Stimulated activated naive CD8-positive, alpha-beta T cell treated with anti-CD3 and anti-CD28 coated beads, Interleukin-15, Interleukin-2, amounts not matched to agents 100 ng/mL and 50 ng/mL, for 24 hours (primary cell): Measurements from ENCODE around the gene PRKAR1B.

Experiments
- H3K27ac Mint-ChIP-seq: one replicate; pipeline ENCODE4 v1.8.0; 2021; ENCODE audit warnings: mild to moderate bottlenecking, mixed read lengths
- H3K27me3 Mint-ChIP-seq: one replicate; pipeline ENCODE4 v1.8.0; 2021; ENCODE audit warnings: mixed read lengths
- H3K36me3 Mint-ChIP-seq: one replicate; pipeline ENCODE4 v1.8.0; 2021; ENCODE audit warnings: low read depth, mixed read lengths
- H3K4me1 Mint-ChIP-seq: one replicate; pipeline ENCODE4 v1.8.0; 2021; ENCODE audit warnings: low read depth, mixed read lengths
- H3K4me3 Mint-ChIP-seq: one replicate; pipeline ENCODE4 v1.8.0; 2021; ENCODE audit warnings: mild to moderate bottlenecking, mixed read lengths
- H3K9me3 Mint-ChIP-seq: one replicate; pipeline ENCODE4 v1.8.0; 2021; ENCODE audit warnings: mixed read lengths

Gene PRKAR1B

GRCh38 chr7:683526-684205 is 43.4 kb downstream of the PRKAR1B start:
- Mint-ChIP-seq H3K4me1 (no peaks in the 10 kb centered on the region), H3K27ac (no peak overlapping the region), H3K4me3 (no peak overlapping the region), H3K9me3 (peaks cover 27% of the 10 kb centered on the region), H3K36me3 (peaks cover 57% of the 10 kb centered on the region), H3K27me3 (no peaks in the 10 kb centered on the region)

DNA sequence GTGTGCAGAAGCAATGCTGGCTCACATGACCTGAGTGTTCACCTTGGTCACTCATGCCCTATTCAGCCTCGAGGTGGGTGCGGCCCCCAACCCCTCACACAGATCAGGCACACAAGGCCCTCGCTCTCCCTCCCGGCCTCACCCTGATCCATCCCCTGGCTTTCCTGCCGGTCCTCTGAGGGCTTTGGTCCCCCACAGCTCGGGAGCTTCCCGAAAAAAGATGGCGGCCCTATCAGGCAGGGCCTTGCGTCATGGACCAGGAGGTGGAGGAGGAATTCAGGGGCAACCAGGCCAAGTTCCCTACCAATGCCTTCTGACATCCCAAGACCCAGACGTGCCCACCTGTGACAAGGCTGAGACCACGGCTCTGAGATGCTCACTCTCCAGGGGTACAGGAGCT is 44.3 kb downstream of the PRKAR1B start:
- Mint-ChIP-seq H3K36me3 (peaks cover 57% of the 10 kb centered on the region), H3K4me1 (no peaks in the 10 kb centered on the region), H3K27me3 (no peaks in the 10 kb centered on the region), H3K4me3 (no peak overlapping the region), H3K9me3 (peaks cover 27% of the 10 kb centered on the region), H3K27ac (no peak overlapping the region)

GRCh38 chr7:681551-682307 is 45.4 kb downstream of the PRKAR1B start:
- no peaks in the 10 kb centered on the region for H3K4me1 Mint-ChIP-seq
- peaks cover 53% of the 10 kb centered on the region for H3K36me3 Mint-ChIP-seq
- no peak overlapping the region for H3K27ac Mint-ChIP-seq
- peaks cover 17% of the 10 kb centered on the region for H3K9me3 Mint-ChIP-seq
- no peaks in the 10 kb centered on the region for H3K27me3 Mint-ChIP-seq
- no peak overlapping the region for H3K4me3 Mint-ChIP-seq

- Mint-ChIP-seq H3K4me3 (no peak overlapping the region), H3K4me1 (no peaks in the 10 kb centered on the region), H3K27me3 (no peaks in the 10 kb centered on the region), H3K9me3 (peaks cover 12% of the 10 kb centered on the region), H3K27ac (no peak overlapping the region), H3K36me3 (peaks cover 48% of the 10 kb centered on the region)
These were observed 46.5 kb downstream of the PRKAR1B start for GRCh38 chr7:680411-681127.

- H3K27ac Mint-ChIP-seq = no peak overlapping the region
- H3K27me3 Mint-ChIP-seq = no peaks in the 10 kb centered on the region
- H3K9me3 Mint-ChIP-seq = no peaks in the 10 kb centered on the region
- peaks cover 56% of the 10 kb centered on the region for H3K36me3 Mint-ChIP-seq
- H3K4me1 Mint-ChIP-seq = no peaks in the 10 kb centered on the region
- no peak overlapping the region for H3K4me3 Mint-ChIP-seq
These were observed 50.1 kb downstream of the PRKAR1B start for GRCh38 chr7:676972-677385.

DNA sequence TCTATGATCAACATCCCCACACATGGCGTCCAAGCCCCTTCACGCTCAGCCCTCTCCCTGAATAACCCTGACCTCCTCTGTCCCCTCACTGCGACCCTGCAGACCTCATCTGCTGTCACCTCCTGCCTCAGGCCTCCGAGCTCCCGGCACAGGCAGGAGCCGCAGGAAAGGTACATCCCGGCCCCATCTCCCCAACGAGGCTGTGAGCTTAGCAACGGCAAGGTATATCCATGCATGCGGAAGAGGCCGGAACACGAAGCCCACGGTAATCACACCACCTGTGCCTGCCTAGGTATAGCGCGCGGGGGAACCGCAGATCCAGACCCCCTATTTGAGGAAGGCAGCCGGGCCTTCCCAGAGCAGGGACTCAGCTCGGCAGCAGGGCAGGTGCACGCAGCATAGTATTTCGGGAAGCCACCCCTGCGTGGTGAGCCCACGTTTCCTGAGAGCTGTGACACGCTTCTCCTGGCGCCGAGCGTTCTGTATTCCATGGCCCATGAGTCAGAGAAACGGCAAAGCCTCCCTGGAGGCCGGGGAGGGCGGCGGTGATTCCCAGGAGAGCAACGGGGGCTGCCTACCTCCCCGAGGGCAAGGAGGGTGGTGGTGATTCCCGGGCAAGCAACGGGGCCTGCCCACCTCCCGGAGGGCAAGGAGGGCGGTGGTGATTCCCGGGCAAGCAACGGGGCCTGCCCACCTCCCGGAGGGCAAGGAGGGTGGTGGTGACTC is 50.7 kb downstream of the PRKAR1B start:
- no peaks in the 10 kb centered on the region for H3K4me1 Mint-ChIP-seq
- H3K9me3 Mint-ChIP-seq = no peaks in the 10 kb centered on the region
- peaks cover 60% of the 10 kb centered on the region for H3K36me3 Mint-ChIP-seq
- no peaks in the 10 kb centered on the region for H3K27me3 Mint-ChIP-seq
- no peak overlapping the region for H3K4me3 Mint-ChIP-seq
- H3K27ac Mint-ChIP-seq = no peak overlapping the region

DNA sequence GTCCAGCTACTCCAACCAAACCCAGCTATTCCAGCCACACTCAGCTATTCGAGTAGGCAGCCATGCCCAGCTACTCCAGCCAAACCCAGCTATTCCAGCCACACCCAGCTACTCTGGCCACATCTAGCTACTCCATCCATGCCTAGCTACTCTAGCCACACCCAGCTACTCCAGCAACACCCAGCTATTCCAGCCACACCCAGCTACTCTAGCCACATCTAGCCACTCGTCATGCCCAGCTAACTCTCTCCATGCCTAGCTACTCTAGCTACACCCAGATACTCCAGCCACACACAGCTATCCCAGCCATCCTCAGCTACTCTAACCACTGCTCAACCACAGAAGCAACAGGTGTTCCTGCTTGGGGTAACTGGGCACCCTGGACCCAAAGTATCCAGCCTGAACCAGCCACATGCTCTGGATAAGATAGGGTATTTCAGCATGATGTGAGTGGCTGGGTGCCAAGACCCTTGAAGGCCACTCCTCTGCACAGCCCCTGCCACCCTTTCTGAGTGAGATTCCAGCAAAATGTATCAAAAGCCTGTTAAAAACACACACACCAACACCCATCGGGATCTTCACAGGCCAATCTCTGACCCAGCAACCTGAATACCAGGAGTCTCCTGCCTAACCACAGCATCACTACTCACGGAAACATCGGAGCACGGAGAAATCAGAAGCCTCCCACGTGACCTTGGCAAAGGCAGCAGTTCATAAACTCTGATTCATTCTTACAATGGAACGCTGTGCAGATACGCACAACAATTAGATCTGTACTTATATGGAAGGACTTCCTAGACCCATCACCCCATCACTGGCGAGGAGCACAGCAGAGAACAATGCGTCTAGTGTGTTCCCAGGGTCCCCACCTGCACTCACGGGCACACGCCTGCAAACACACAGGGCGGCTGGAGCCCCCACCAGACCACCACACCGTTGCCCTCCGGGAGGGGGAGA is 52.3 kb downstream of the PRKAR1B start:
- peaks cover 50% of the 10 kb centered on the region for H3K36me3 Mint-ChIP-seq
- H3K27ac Mint-ChIP-seq = peak overlapping the region; percentile 26
- H3K4me1 Mint-ChIP-seq = no peaks in the 10 kb centered on the region
- H3K4me3 Mint-ChIP-seq = no peak overlapping the region
- H3K9me3 Mint-ChIP-seq = no peaks in the 10 kb centered on the region
- no peaks in the 10 kb centered on the region for H3K27me3 Mint-ChIP-seq

DNA sequence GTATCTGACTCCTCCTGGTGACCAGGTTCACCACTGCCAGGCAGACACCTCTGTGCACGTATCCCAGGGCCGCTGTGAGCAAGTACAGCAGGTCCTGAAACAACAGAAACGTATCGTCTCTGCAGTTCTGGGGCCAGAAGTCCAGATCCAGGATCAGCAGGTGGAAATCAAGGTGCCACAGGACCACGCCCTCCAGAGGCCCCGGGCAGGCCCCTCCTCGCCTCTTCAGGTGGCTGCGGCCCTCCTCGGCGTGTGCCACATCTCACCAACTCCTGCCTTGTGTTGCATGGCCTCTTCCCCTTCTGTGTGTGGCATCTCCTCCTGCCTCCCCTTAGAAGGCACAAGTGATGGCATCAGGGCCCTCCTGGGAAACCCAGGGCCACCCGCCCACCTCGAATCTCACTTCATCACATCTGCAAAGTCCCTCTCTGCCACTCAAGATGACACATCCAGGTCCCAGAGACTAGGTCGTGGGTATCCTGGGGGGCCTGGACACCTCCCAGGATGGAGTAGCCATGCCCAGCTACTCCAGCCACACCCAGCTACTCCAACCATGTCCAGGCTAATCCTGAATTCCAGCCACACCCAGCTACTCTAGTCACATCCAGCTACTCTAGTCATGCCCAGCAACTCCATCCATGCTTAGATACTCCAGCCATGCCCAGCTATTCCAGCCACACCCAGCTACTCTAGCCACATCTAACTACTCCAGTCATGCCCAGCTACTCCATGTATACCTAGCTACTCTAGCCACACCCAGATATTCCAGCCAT is 53.2 kb downstream of the PRKAR1B start:
- Mint-ChIP-seq H3K27ac (peak overlapping the region; percentile 26), H3K36me3 (peaks cover 49% of the 10 kb centered on the region), H3K27me3 (no peaks in the 10 kb centered on the region), H3K4me1 (no peaks in the 10 kb centered on the region), H3K4me3 (no peak overlapping the region), H3K9me3 (peaks cover 2% of the 10 kb centered on the region)

DNA sequence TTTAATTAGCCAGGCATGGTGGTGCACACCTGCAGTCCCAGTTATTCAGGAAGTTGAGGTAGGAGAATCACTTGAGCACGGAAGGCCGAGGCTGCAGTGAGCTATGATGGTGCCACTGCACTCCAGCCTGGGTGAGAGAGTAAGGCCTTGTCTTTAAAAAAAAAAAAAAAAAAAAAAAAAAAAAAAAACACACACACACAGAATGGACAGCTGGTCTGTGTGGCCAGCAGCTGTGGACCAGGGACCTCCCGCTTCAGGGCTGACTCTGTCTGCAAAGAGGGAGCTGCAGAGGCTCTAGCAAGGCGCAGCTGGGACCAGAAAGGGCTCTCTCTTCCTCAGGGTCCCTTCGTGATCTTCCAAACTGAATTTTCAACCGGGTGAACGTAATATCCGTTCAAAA is 54.2 kb downstream of the PRKAR1B start:
- Mint-ChIP-seq H3K27me3 (no peaks in the 10 kb centered on the region), H3K4me1 (no peaks in the 10 kb centered on the region), H3K4me3 (no peak overlapping the region), H3K9me3 (peaks cover 5% of the 10 kb centered on the region), H3K36me3 (peaks cover 48% of the 10 kb centered on the region), H3K27ac (no peak overlapping the region)

DNA sequence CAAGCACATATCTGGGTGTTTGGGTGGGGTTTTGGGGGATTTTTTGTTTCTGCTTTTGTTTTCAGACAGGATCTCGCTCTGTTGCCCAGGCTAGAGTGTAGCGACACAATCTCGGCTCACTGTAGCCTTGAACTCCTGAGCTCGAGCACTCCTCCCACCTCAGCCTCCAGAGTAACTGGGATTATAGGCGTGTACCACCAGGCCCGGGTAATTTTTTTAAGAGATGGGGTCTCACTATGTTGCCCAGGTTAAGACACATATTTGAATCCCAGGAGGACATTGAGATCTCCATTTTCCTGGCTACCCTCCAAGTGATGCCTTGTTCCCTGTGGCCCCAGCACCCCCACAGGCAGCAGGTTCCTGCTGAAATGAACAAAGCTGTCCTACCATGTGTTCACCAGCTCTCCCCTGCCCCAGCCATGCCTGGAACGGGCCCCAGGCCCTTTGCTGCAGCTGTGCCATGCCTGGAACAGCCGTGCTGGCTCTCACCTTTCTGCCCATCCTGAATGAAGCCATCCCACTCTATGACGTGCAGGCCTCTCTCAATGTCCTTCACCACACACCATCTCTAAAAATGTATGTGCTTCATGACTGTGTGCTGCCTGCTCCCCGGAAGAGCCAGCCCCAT is 55.6 kb downstream of the PRKAR1B start:
- Mint-ChIP-seq H3K4me3 (no peak overlapping the region), H3K36me3 (peaks cover 42% of the 10 kb centered on the region), H3K27me3 (no peaks in the 10 kb centered on the region), H3K27ac (no peak overlapping the region), H3K4me1 (no peaks in the 10 kb centered on the region), H3K9me3 (peaks cover 5% of the 10 kb centered on the region)

DNA sequence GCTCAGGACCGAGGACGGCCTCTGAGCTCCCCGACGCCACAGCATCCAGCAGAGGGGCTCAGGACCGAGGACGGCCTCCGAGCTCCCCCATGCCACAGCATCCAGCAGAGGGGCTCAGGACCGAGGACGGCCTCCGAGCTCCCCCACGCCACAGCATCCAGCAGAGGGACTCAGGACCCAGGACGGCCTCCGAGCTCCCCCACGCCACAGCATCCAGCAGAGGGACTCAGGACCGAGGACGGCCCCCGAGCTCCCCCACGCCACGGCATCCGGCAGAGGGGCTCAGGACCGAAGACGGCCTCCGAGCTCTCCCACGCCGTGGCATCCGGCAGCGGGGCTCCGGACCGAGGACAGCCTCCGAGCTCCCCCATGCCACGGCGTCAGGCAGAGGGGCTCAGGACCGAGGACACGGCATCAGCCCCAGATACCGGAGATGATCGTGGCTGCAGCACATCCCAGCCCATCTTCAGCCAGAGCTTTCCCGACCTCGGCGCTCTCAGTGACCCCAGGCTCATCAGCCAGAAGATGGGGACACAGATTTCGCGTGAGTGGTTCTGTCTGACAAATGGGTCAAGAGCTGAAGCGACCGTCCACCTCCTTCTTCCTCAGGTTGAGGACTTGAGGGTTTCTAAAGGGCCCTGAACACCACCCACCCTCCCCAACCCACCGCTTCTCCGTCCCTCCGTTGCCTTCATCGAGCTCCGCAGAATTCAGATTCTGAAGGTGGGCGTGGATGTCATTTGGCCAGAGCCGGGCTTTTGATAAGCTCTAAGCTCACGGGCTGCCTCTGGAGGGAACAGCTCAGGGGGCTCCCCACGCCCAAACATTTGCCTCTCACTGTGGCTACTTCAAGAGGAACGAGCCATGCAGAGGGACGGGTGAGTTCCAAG is 56.3 kb downstream of the PRKAR1B start:
- H3K27ac Mint-ChIP-seq = no peak overlapping the region
- no peaks in the 10 kb centered on the region for H3K27me3 Mint-ChIP-seq
- peaks cover 5% of the 10 kb centered on the region for H3K9me3 Mint-ChIP-seq
- no peaks in the 10 kb centered on the region for H3K4me1 Mint-ChIP-seq
- H3K4me3 Mint-ChIP-seq = no peak overlapping the region
- H3K36me3 Mint-ChIP-seq = peaks cover 36% of the 10 kb centered on the region

DNA sequence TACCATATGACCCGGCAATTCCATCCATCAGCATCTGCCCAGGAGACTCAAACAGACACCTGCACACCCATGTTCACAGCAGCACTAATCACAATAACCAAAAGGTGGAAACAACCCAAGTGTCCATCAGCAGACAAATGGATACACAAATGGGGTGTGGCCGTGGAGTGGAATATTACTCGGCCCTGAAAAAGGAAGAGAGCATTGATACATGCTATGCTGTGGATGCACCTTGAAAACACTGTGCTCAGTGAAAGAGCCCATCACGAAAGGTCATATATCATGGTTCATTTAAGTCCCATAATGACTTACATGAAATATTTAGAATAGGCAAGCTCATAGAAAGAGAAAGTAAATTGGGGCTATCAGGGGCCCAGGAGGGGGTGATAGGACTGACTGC is 58.1 kb downstream of the PRKAR1B start:
- Mint-ChIP-seq H3K4me3 (no peak overlapping the region), H3K4me1 (no peaks in the 10 kb centered on the region), H3K27ac (no peak overlapping the region), H3K36me3 (peaks cover 20% of the 10 kb centered on the region), H3K9me3 (peaks cover 5% of the 10 kb centered on the region), H3K27me3 (no peaks in the 10 kb centered on the region)
